Right renal pelvis (tissue), 4 donors: ENCODE data around the gene RSRP1. TPM values are rescaled to one million over a fixed set of nuclear protein-coding genes. Genes with fewer than 3 reads are reported as not detected.
A peak's percentile ranks its signal among the peaks of the same experiment; 100 is the strongest.
"Not testable (repeated sequence)": the region's sequence is repeated elsewhere in the genome, so short reads cannot be mapped to it uniquely, and the experiment has no call there.

ENCODE experiments used
- DNase-seq, 4 donors: peaks; one replicate each; pipeline ENCODE4 v3.0.0-alpha.2; 2013; ENCODE audit warnings: low read depth in 4 of 4, low spot score in 3 of 4, missing footprints in 1 of 4
- polyA plus RNA-seq, 4 donors: library from polyadenylated mRNA; unstranded; fragments of 120-200 nt; gene quantifications; one replicate each; pipeline ENCODE4 v1.2.1, GENCODE V29; 2013; ENCODE audit not compliant: insufficient read length in 4 of 4

Gene RSRP1
- 100 to 1,000 TPM; 106 to 213 (median 137) TPM for polyA plus RNA-seq

GRCh38 chr1:25247024-25247828 lies at the start of gene RSRP1:
Gene RSRP1 (minus strand): TSS chr1:25247454. CDS start chr1:25246963, 491 bp downstream.
- peak; percentile 95 to 97 (median 96) for DNase-seq

GRCh38 chr1:25296501-25296900 lies 49.2 kb upstream of the RSRP1 start:
- not testable (repeated sequence) for DNase-seq

GRCh38 chr1:25294889-25295826 lies 47.9 kb upstream of the RSRP1 start:
- not testable (repeated sequence) for DNase-seq

GRCh38 chr1:25293426-25293825 lies 46.2 kb upstream of the RSRP1 start:
- not testable (repeated sequence) for DNase-seq

- not testable (repeated sequence) for DNase-seq
Measured at GRCh38 chr1:25290043-25290442, 42.8 kb upstream of the RSRP1 start.

GRCh38 chr1:25288573-25289101 lies 41.4 kb upstream of the RSRP1 start:
- not testable (repeated sequence) for DNase-seq

GRCh38 chr1:25287164-25287563 lies 39.9 kb upstream of the RSRP1 start:
- DNase-seq, result not testable (repeated sequence)

GRCh38 chr1:25285862-25286261 lies 38.6 kb upstream of the RSRP1 start:
- not testable (repeated sequence) for DNase-seq

- DNase-seq, result not testable (repeated sequence)
Measured at GRCh38 chr1:25279693-25280111, 32.4 kb upstream of the RSRP1 start.

GRCh38 chr1:25278790-25279189 lies 31.5 kb upstream of the RSRP1 start:
- not testable (repeated sequence) for DNase-seq

- DNase-seq, result not testable (repeated sequence)
Measured at GRCh38 chr1:25278358-25278757, 31.1 kb upstream of the RSRP1 start.

- DNase-seq, result not testable (repeated sequence)
Measured at GRCh38 chr1:25277295-25277694, 30.0 kb upstream of the RSRP1 start.

- not testable (repeated sequence) for DNase-seq
Measured at GRCh38 chr1:25275648-25276047, 28.4 kb upstream of the RSRP1 start.

- not testable (repeated sequence) for DNase-seq
Measured at GRCh38 chr1:25272238-25272637, 25.0 kb upstream of the RSRP1 start, which contains the start of gene RHD. Gene RHD (plus strand): TSS chr1:25272509. CDS start chr1:25272548, 39 bp downstream.

GRCh38 chr1:25268143-25268760 lies 21.0 kb upstream of the RSRP1 start:
- DNase-seq, result not testable (repeated sequence)

GRCh38 chr1:25267288-25268142 lies 20.3 kb upstream of the RSRP1 start:
- peak in 1 of 4 donors; percentile 57 for DNase-seq

GRCh38 chr1:25266554-25267287 lies 19.5 kb upstream of the RSRP1 start:
- not testable (repeated sequence) for DNase-seq

- not testable (repeated sequence) for DNase-seq
Measured at GRCh38 chr1:25260336-25260735, 13.1 kb upstream of the RSRP1 start.
